H54 (cell line): Measurements from ENCODE around the gene HAUS7.

Experiments used
- DNase-seq: peaks from one replicate; pipeline ENCODE4 v3.0.0; 2011; ENCODE audit warnings: low spot score, mixed read lengths; ENCODE audit not compliant: insufficient read length
- FAIRE-seq: peaks from 3 replicates; lab custom pipeline; 2011; peaks lifted over from hg19 to GRCh38; lab: Jason Lieb, UNC
- POLR2A ChIP-seq: IDR thresholded peaks from 2 replicates; pipeline ENCODE4 v1.6.1; 2011; ENCODE audit warnings: low read depth, mild to moderate bottlenecking, low read length

The HAUS7 gene

GRCh38 chrX:153470411-153471363, at the start of gene HAUS7:
TSS of gene HAUS7 (minus strand) at chrX:153470576. CDS start at chrX:153470557, 19 bp downstream.
- DNase-seq (peak; percentile 98), FAIRE-seq (no peak)
- TF ChIP-seq POLR2A: peak; percentile 54; the same call in 1 of the 2 replicates

- FAIRE-seq (no peak), DNase-seq (peak; percentile 97)
- TF ChIP-seq POLR2A: no peak
Measured at GRCh38 chrX:153519569-153520286, 49.4 kb upstream of the HAUS7 start.

GRCh38 chrX:153517946-153518834, 47.8 kb upstream of the HAUS7 start:
- FAIRE-seq: no peak
- no peak for DNase-seq
- TF ChIP-seq POLR2A: no peak

DNA sequence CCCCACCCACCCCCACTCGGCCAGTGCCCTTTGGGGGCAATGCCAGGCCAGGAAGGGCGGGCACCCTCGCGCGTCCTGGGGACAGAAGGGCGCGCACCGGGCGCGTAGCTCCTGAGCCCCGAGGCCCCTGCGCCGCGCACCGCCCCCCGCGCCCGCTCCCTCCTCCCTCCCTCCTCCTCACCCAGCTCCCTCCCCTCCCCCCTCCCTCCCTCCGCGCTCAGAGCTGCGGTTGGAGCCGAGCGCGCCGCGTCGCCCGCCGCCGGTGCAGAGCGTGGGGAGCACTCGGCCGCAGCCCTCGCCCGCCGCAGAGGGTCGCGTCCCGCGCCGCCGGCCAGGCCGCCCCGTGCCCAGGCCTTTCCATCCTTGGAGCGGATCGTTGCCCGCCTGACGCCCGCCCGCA, 47.0 kb upstream of the HAUS7 start, which contains the start of gene ATP2B3:
ATP2B3 (plus strand) TSS at position 220 of the 400 bp plus-strand sequence. CDS start 18,606 bp downstream, outside the sequence.
- no peak for TF ChIP-seq POLR2A
- FAIRE-seq (no peak), DNase-seq (no peak)

DNA sequence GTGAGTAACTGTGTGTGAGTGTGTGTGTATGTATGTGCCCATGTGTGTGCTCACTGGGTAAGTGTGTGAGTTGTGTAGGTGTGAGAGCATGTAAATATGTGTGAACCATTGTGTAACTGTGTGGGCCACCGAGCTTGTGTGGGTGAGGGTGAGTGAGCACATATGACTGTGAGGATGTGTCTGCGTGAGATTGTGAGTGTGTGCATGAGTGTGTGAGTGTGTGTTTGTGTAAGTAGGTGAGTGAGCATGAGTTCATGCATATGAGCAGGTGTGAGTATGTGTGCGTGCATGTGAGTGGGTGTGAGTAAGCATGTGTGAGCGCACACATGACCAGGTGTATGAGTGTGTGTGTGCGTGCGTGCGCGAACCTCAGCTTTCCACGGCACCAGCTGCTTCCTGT, 45.7 kb upstream of the HAUS7 start:
- no peak for TF ChIP-seq POLR2A
- no peak for DNase-seq
- no peak for FAIRE-seq

GRCh38 chrX:153515435-153515834, 45.1 kb upstream of the HAUS7 start:
- no peak for TF ChIP-seq POLR2A
- FAIRE-seq: no peak
- no peak for DNase-seq

GRCh38 chrX:153514259-153514658, 43.9 kb upstream of the HAUS7 start:
- DNase-seq: no peak
- no peak for FAIRE-seq
- no peak for TF ChIP-seq POLR2A

- FAIRE-seq (no peak), DNase-seq (no peak)
- TF ChIP-seq POLR2A: no peak
Measured at GRCh38 chrX:153513265-153513664, 42.9 kb upstream of the HAUS7 start.

- DNase-seq (no peak), FAIRE-seq (no peak)
- no peak for TF ChIP-seq POLR2A
Measured at GRCh38 chrX:153512501-153512893, 42.1 kb upstream of the HAUS7 start.

DNA sequence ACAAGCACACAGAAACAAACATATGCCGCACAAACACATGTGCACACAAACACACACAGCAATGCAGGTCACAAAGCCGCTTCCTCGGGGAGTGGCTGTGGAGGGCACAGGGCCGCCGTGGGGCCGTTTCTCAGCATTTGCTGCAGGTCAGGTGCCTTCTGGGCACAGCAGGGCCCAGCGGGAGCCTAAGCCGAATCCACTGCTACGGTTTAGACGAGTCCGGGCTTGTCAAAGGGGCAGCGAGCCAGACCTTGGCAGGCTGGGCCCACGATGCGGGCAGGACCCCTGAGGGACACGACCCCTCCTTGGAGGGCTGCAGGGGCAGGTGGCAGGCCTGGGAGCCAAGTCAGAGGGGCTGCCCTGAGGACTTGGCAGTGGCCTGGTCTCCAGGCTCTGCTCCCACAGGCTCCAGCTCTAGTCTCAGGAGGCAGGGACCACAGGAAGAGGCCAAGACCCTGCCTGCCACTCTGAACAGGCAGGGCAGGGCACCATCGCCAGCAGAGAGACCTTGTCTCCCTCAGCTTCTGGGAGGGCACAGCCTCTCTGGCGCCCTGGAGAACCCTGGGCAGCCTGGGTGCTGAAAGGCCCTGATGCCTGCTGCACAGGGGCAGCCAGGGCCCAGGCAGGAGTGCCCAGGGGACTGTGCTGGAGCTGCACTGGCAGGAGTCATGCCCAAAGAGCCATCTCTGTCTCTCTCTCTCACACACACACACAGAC, 41.6 kb upstream of the HAUS7 start:
- TF ChIP-seq POLR2A: no peak
- DNase-seq (no peak), FAIRE-seq (no peak)

DNA sequence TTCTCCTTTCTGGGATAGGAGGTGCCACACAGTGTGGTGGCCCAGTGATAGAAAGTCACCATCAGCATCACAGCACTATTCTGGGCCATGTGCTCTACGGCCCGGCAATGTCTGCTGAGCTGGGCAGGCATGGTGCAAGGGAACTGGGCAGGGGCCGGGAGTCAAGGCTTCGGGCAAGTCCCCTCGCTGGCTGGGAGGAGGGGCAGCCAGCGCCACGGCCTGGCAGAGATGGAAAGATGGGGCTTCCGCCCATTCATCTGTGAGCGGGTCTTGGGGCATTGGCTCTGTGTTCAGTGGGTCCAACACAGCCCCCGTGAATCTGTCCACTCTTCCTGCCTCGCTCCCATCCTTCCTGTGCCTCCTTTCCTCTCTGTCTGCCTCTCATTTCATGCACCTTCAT, 40.0 kb upstream of the HAUS7 start:
- FAIRE-seq (no peak), DNase-seq (no peak)
- no peak for TF ChIP-seq POLR2A

DNA sequence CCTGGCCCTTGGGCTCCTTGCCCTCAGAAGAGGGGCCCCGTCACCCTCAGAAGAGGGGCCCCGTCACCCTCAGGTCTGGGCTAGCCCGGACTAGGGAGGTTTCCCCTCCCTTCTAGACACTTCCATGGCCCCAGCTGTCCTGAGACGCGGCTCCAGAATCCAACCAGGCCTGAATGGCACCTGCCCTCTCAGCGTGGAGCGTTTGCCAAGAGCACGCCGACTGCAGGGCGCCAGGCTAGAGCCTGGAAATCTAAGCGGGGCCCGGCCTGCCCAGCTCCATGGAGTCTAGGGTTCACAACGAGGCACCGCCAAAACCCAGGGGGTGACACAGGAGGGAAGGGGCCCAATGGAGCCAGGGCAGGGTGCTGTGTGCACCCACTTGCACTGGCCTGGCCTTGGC, 39.2 kb upstream of the HAUS7 start:
- no peak for TF ChIP-seq POLR2A
- DNase-seq (no peak), FAIRE-seq (no peak)

- TF ChIP-seq POLR2A: no peak
- DNase-seq: peak; percentile 93
- no peak for FAIRE-seq
Measured at GRCh38 chrX:153507484-153508178, 37.3 kb upstream of the HAUS7 start.
